ENCODE measurements around the gene VEZT. TPM values are rescaled to one million over a fixed set of nuclear protein-coding genes. Genes with fewer than 3 reads are reported as not detected.
A peak's percentile ranks its signal among the peaks of the same experiment; 100 is the strongest.
"Not testable (repeated sequence)": the region's sequence is repeated elsewhere in the genome, so short reads cannot be mapped to it uniquely, and the experiment has no call there.

VEZT gene
- total RNA-seq, 1 donor from 2014 or later: 293 TPM

- DNase-seq (ENCODE audit: low spot score in 2 of 2): peak in 1 of 2 donors; percentile 47
- FAIRE-seq: no peak
Observed at GRCh38 chr12:95218150-95219133, 835 bp downstream of the VEZT start.

- DNase-seq (ENCODE audit: low spot score in 2 of 2) (no peak), FAIRE-seq (no peak)
Observed at GRCh38 chr12:95220190-95220589, 2.6 kb downstream of the VEZT start.

GRCh38 chr12:95220726-95221125, 3.1 kb downstream of the VEZT start:
- FAIRE-seq: no peak

GRCh38 chr12:95224202-95225170, 6.9 kb downstream of the VEZT start:
- DNase-seq (ENCODE audit: low spot score in 2 of 2) (no peak), FAIRE-seq (no peak)

More at GRCh38 chr12:95220726-95221125, 3.1 kb downstream of the VEZT start:
- DNase-seq (ENCODE audit: low spot score in 2 of 2): no peak

DNA sequence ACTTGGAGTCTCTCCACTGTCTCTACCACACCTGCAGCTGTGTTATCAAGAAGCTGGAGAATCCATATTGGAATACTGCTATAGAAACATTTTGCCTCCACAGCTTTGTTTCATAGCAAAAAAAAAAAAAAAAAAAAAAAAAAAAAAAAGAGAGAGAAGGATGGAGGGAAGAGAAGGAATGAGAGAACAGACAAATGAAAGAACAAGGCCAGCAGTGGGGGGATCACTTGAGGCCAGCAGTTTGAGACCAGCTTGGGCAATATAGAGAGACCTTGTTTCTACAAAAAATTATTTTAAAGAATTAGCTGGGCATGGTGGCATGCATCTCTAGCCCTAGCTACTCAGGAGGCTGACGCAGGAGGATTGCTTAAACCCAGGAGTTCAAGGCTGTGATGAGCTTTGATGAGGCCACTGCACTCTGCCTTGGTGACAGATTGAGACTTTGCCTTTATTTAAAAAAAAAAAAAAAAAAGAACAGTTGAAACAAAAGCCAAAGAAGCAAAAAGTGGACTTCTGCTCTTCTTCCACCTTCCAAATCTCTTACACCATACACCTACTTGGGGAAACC, 8.1 kb downstream of the VEZT start:
- FAIRE-seq (no peak), DNase-seq (ENCODE audit: low spot score in 2 of 2) (no peak)

DNA sequence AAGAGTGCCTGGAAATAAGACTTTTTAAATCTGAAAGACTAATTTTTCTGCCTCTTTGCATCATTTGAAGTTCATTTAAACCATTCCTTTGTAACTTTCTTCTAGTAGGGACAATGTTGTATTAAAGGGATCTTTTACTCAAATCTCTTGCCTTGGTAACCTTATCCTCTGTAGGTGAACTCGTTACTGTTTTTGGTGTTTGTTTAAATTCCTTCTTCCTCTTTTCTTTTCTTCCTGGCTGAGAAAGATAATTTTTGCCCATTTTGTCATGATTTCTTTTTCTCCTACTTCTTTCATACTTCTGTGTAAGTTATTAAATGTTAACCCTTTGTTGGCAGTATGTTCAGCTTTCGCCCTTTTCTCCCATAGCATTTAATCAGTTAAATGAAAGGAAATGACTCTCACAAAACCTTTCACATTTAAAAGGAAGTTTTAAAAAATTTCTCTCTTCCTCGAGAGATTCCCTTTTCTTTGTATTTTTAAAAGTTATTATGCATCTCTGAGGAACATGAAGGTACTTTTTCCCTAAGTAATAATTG, 10.3 kb downstream of the VEZT start:
- FAIRE-seq (no peak), DNase-seq (ENCODE audit: low spot score in 2 of 2) (no peak)

DNA sequence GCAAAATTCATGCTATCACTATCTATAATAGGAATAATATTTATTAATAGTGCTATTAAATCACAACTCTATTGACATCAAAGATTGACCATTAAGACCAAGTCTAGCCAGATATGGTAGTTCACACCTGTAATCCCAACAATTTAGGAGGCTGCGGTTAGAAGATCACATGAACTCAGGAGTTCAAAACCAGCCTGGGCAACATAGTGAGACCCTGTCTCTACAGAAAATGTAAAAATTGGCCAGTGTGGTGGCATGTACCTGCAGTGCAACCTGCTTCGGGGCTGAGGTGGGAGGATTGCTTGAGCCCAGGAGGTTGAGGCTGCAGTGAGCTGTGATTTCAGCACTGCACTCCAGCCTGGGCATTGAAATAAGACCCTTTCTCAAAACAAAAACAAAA, 11.0 kb downstream of the VEZT start:
- DNase-seq (ENCODE audit: low spot score in 2 of 2): no peak
- no peak for FAIRE-seq

DNA sequence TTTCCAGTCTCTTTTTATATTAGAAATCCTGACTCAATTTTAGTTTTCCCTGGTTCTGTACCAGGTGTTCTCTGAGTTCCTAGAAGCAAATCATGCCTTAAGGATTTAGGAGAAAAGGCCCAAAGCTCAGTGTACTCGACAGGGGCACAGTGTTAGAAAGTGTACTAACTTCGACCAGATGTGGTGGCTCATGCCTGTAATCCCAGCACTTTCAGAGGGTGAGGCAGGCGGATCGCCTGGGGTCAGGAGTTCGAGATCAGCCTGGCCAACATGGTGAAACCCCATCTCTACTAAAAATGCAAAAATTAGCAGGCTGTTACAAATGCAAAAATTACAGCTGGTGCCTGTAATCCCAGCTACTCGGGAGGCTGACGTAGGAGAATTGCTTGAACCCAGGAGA, 12.0 kb downstream of the VEZT start:
- DNase-seq (ENCODE audit: low spot score in 2 of 2) (no peak), FAIRE-seq (no peak)

DNA sequence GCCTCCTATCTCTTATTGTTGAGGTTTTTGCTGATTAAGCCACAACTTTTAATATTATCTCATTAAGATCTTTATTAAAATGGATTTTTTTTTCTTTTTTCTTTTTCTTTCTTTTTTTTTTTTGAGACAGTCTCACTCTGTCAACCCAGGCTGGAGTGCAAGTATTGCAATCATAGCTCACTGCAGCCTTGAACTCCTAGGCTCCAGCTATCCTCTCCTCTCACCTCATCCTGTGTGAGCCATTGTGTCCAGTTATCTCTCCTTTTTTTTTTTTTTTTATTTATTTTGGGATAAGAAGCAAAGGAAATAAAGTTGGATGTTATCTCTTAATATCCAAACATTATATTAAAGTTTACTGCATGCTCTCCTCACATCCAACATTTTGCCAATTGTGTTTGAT, 12.7 kb downstream of the VEZT start:
- no peak for DNase-seq (ENCODE audit: low spot score in 2 of 2)
- no peak for FAIRE-seq

GRCh38 chr12:95231190-95231589, 13.6 kb downstream of the VEZT start:
- FAIRE-seq: no peak
- no peak for DNase-seq (ENCODE audit: low spot score in 2 of 2)

DNA sequence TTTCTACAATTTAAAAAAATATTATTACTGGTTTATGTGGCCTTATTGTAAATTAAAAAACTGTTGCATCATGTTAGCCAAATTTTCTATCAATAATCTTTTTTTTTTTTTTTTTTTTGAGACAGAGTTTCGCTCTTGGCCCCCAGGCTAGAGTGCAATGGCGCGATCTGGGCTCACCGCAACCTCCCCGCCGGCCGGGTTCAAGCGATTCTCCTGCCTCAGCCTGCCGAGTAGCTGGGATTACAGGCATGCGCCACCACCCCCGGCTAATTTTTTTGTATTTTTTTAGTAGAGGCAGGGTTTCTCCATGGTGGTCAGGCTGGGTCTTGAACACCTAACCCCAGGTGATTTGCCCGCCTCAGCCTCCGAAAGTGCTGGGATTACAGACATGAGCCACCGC, 16.6 kb downstream of the VEZT start:
- not testable (repeated sequence) for FAIRE-seq; DNase-seq (ENCODE audit: low spot score in 2 of 2)

- not testable (repeated sequence) for FAIRE-seq; DNase-seq (ENCODE audit: low spot score in 2 of 2)
Observed at GRCh38 chr12:95235621-95236020, 18.0 kb downstream of the VEZT start.

GRCh38 chr12:95237315-95237714, 19.7 kb downstream of the VEZT start:
- FAIRE-seq (no peak), DNase-seq (ENCODE audit: low spot score in 2 of 2) (no peak)

DNA sequence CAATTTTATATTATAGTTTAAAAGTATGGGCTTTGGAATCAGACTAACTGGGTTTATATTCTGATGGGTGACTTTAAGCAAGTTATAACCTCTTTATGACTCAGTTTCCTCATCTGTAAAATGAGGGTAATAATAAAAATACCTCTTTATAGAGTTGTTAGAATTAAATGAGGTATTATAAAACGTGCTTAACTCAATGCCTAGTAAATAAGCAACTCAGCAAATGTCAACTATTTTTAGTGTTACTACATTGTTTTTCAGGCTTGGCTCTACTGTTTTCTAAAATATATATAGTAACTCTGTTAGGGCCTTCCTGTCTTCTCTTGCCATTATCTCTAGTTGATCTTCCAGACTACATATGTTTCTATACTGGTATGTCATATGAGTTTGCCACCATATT, 20.5 kb downstream of the VEZT start:
- no peak for FAIRE-seq
- no peak for DNase-seq (ENCODE audit: low spot score in 2 of 2)

DNA sequence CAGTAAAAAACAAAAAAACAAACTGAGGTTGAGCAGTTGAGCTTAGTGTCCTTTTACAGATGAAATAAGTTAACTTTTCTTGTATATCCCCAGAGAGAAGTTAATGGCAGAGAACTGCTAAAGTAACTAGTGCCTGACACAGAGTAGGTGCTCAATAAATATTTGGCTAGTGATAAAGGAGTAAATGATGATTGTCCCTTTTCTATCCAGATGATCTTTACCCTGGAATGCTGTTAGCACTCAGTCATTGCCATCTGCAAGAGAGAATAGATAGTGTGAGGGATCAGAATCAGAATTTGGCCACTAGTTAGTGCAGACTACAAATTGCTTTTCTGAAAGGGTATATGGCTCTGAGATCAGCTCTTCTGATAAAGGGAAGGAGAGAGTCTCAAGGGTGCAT, 21.6 kb downstream of the VEZT start:
- no peak for FAIRE-seq
- no peak for DNase-seq (ENCODE audit: low spot score in 2 of 2)

DNA sequence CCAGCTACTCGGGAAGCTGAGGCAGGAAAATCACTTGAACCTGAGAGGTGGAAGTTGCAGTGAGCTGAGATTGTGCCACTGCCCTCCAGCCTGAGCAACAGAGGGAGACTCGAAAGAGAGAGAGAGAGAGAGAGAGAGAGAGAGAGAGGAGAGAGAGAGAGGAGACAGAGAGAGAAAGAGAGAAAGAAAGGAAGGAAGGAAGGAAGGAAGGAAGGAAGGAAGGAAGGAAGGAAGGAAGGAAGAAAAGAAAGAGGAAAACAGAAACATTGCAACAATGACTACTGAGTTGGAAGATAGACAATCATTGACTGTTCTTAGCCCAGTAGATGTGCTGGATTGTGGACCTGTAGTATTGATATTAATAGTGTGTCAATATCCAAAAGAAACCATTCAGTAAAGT, 22.2 kb downstream of the VEZT start:
- not testable (repeated sequence) for FAIRE-seq; DNase-seq (ENCODE audit: low spot score in 2 of 2)

DNA sequence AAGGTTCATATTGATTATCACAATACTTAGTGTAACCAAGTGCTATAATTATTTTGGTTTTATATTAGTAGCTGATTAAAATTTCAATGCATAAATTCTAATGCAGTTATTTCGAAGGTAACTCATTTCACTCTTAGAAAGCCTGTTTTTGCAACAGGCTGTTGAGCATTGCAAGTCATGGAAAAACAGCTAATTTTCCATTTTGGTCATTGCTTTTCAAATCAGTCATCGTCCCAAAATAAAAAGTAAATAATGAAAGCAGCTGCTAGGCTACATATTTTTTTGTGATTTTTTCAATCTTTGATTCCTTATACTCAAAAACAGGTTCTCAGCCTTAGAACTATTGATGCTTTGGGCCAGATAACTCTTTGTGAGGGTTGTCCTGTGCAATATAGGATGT, 22.9 kb downstream of the VEZT start:
- DNase-seq (ENCODE audit: low spot score in 2 of 2) (no peak), FAIRE-seq (no peak)

DNA sequence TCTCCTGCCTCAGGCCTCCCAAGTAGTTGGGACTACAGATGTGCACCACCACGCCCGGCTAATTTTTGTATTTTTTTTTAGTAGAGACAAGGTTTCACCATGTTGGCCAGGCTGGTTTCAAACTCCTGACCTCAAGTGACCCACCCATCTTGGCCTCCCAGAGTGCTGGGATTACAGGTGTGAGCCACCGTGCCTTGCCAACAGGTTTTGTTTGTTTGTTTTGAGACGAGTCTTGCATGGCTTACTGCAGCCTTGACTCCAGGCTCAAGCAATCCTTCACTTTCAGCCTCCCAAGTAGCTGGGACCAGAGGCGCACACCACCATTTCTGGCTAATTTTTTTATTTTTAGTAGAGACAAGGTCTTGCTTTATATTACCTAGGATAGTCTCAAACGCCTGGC, 23.5 kb downstream of the VEZT start:
- not testable (repeated sequence) for DNase-seq (ENCODE audit: low spot score in 2 of 2); FAIRE-seq

- DNase-seq (ENCODE audit: low spot score in 2 of 2): no peak
- FAIRE-seq: no peak
Observed at GRCh38 chr12:95241761-95242506, 24.3 kb downstream of the VEZT start.

All from frontal cortex (tissue), 4 donors.